ENCODE results near the gene IGFBP7.

The IGFBP7 gene

DNA sequence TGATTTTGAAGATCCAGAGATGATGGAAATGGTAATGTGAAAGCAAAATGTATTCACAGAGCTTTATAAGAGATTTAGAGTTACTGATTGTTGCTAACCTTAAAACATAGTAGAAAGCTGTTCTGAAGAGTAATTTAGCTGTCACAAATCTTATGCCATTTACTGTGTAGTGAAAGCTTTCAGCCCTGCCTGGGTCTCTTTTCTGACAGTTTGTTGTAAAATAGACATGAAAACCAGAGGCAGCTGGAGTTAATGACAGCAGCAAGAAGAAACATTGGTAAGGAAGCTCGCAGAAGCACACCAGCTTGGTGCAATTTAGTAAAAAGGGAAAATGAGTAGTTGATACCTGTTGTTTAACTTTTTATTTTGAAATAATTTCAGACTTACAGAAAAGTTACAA is 110.4 kb downstream of the IGFBP7 start:
- intact Hi-C loops (cut with DNase I; ENCODE audit: low total_unique reads): loop anchor here (2.0 kb wide), 1 partner anchor 57 kb away; no protein-coding TSS in a partner anchor
- Histone ChIP-seq H3K4me1 (peaks cover 0 to 8% (median 4%) of the 10 kb centered on the region in 4 donors), H3K27me3 (no peaks in the 10 kb centered on the region), H3K36me3 (peaks cover 57 to 78% (median 70%) of the 10 kb centered on the region in 3 donors), H3K4me3 (no peak overlapping the region), H3K27ac (no peak overlapping the region), H3K9me3 (no peaks in the 10 kb centered on the region)
- no peak for DNase-seq
- TF ChIP-seq, protein P1, sequence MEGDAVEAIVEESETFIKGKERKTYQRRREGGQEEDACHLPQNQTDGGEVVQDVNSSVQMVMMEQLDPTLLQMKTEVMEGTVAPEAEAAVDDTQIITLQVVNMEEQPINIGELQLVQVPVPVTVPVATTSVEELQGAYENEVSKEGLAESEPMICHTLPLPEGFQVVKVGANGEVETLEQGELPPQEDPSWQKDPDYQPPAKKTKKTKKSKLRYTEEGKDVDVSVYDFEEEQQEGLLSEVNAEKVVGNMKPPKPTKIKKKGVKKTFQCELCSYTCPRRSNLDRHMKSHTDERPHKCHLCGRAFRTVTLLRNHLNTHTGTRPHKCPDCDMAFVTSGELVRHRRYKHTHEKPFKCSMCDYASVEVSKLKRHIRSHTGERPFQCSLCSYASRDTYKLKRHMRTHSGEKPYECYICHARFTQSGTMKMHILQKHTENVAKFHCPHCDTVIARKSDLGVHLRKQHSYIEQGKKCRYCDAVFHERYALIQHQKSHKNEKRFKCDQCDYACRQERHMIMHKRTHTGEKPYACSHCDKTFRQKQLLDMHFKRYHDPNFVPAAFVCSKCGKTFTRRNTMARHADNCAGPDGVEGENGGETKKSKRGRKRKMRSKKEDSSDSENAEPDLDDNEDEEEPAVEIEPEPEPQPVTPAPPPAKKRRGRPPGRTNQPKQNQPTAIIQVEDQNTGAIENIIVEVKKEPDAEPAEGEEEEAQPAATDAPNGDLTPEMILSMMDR (IDR thresholded peaks at IDR 0.05): no peak

DNA sequence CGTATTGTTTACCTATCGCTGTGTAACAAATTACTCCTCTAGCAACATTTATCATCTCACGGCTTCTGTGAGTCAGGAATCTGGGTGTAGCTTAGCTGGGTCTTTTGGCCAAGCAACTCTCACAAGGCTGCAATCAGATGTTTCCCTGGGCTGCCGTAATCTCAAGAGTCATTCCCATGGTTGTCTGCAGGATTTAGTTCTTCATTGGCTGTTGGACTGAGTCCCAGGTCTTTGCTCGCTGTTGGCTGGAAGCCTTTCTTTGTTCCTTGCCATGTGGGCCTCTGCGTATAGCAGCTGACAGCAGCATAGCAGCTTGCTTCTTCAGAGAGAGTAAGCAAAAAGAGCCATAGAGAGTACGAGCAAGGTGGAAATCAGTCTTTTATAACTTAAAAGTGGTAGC is 114.7 kb downstream of the IGFBP7 start:
- peaks cover 0 to 8% (median 4%) of the 10 kb centered on the region in 4 donors for H3K4me1 ChIP-seq
- TF ChIP-seq, protein P1 (IDR thresholded peaks at IDR 0.05): no peak
- H3K4me3 ChIP-seq: no peak overlapping the region
- H3K36me3 ChIP-seq: peaks cover 52 to 74% (median 54%) of the 10 kb centered on the region in 3 donors
- H3K9me3 ChIP-seq: no peaks in the 10 kb centered on the region
- intact Hi-C loops (cut with DNase I; ENCODE audit: low total_unique reads): no loop called here
- H3K27ac ChIP-seq: peak overlapping the region in 1 of 2 donors; percentile 3
- H3K27me3 ChIP-seq: no peaks in the 10 kb centered on the region
- DNase-seq: peak; percentile 63 to 80

DNA sequence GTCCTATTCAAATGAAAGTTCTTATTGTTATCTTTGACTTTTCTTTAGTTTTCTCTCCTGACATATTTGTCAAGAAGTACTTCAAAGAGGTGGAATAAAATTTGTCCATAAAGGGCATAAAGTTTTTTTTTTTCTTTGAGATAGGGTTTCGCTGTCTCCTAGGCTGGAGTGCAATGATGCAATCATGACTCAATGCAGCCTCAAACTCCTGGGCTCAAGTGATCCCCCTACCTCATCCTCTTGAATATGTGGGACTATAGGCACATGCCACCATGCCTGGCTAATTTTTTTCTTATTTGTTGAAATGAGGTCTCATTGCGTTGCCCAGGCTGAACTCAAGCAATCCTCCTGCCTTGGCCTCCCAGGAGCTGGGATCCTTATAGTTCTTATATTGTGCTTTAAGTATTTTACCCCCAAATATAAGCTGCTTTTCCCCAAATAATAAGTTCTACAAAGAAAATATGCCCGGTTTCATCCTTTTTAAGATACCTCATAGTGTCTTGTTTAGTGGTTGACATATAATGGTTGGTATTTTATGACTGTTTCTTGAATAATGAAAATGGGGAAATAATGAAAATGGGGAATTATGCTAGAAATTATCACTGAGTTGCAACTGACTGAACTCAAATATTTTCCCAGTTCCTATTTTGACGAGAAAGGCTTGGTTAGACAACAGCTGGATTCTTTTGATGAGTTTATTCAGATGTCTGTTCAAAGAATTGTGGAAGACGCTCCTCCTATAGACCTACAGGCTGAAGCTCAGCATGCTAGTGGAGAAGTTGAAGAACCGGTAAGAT is 119.9 kb downstream of the IGFBP7 start:
- no peak for DNase-seq
- H3K4me1 ChIP-seq: peaks cover 0 to 7% (median 1%) of the 10 kb centered on the region in 4 donors
- no peaks in the 10 kb centered on the region for H3K27me3 ChIP-seq
- H3K4me3 ChIP-seq: no peak overlapping the region
- intact Hi-C loops (cut with DNase I; ENCODE audit: low total_unique reads): no loop called here
- peaks cover 45 to 85% (median 62%) of the 10 kb centered on the region in 3 donors for H3K36me3 ChIP-seq
- no peaks in the 10 kb centered on the region for H3K9me3 ChIP-seq
- H3K27ac ChIP-seq: no peak overlapping the region
- TF ChIP-seq, protein P1 (IDR thresholded peaks at IDR 0.05): no peak

DNA sequence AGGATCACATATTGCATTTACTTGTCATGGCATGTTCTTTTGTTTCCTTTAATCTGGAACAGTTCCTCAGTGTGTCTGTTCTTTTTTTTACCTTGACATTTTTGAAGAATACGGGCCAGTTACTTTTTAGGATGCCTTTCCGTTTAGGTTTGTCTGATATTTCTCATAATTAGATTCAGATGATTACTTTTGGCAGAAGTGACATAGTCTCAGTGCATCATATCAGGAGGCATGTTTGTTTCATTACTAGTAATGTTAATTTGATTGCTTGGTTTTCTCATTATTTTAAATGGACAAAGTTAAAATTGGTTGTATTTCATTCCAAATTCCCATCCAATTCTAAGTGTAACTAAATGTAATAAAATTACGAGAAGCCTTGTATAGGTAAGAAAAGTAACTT is 123.2 kb downstream of the IGFBP7 start:
- H3K9me3 ChIP-seq: no peaks in the 10 kb centered on the region
- TF ChIP-seq, protein P1 (IDR thresholded peaks at IDR 0.05): no peak
- intact Hi-C loops (cut with DNase I; ENCODE audit: low total_unique reads): no loop called here
- no peak overlapping the region for H3K27ac ChIP-seq
- H3K36me3 ChIP-seq: peaks cover 41 to 64% (median 47%) of the 10 kb centered on the region in 3 donors
- H3K4me1 ChIP-seq: peaks cover 0 to 16% (median 4%) of the 10 kb centered on the region in 4 donors
- H3K4me3 ChIP-seq: no peak overlapping the region
- H3K27me3 ChIP-seq: no peaks in the 10 kb centered on the region
- no peak for DNase-seq

DNA sequence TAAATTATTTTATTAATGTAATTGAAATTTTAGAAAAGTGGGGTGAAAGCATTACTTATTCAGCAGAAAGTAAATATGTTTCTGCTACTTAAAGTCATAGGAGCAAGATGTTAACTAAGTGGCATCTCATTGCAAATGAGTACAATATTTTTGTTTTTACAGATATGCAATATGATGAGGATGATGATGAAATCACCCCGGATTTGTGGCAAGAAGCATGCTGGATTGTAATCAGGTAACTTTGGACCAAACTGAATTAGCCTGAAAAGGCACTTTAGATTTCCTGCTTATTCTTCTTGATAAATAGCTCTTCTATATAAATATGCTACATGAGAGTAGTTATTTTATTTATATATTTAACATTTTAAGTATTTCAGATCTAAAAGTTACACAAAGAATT is 124.0 kb downstream of the IGFBP7 start:
- TF ChIP-seq, protein P1 (IDR thresholded peaks at IDR 0.05): no peak

More for the DNA sequence above, 124.0 kb downstream of the IGFBP7 start:
- DNase-seq: no peak
- H3K27ac ChIP-seq: no peak overlapping the region
- no peaks in the 10 kb centered on the region for H3K27me3 ChIP-seq
- no peak overlapping the region for H3K4me3 ChIP-seq
- peaks cover 0 to 23% (median 8%) of the 10 kb centered on the region in 4 donors for H3K4me1 ChIP-seq
- intact Hi-C loops (cut with DNase I; ENCODE audit: low total_unique reads): no loop called here
- peaks cover 36 to 56% (median 47%) of the 10 kb centered on the region in 3 donors for H3K36me3 ChIP-seq
- H3K9me3 ChIP-seq: no peaks in the 10 kb centered on the region
